Esophagus squamous epithelium (tissue), 5 donors: ENCODE results near the gene ACSF2. TPM values are rescaled to one million over a fixed set of nuclear protein-coding genes. Genes with fewer than 3 reads are reported as not detected.

Source experiments
- DNase-seq: peaks from one replicate; lab custom pipeline; 2025; lab: John Stamatoyannopoulos, UW
- H3K27ac ChIP-seq, 4 donors: fragments of 200-600 bp; sonication (generic); one replicate each; pipeline ENCODE4 v1.5.1; 2016 to 2019; ENCODE audit warnings: mild to moderate bottlenecking in 1 of 4
- H3K27me3 ChIP-seq, 4 donors: fragments of 200-600 bp; sonication (generic); 1 replicate in 3 of 4; 2 replicates in 1 of 4; pipeline versions ENCODE4 v1.5.1 to v1.6.0; 2017 to 2021; ENCODE audit warnings: antibody characterized with exemption in 1 of 4
- H3K36me3 ChIP-seq, 3 donors: fragments of 200-600 bp; sonication (generic); one replicate each; pipeline ENCODE4 v1.5.1; 2016 to 2019
- H3K4me1 ChIP-seq, 3 donors: fragments of 200-600 bp; sonication (generic); one replicate each; pipeline ENCODE4 v1.5.1; 2017 to 2019
- H3K4me3 ChIP-seq, 4 donors: fragments of 200-600 bp; sonication (generic); 1 replicate in 3 of 4; 2 replicates in 1 of 4; pipeline ENCODE4 v1.5.1; 2016 to 2019; ENCODE audit warnings: mild to moderate bottlenecking in 2 of 4, moderate library complexity in 1 of 4
- H3K9me3 ChIP-seq, 3 donors: fragments of 200-600 bp; sonication (generic); one replicate each; pipeline ENCODE4 v1.5.1; 2016 to 2019
- CTCF ChIP-seq, 6 experiments: fragments of 450-650 bp in 4 of 6; fragments of 200-600 bp in 2 of 6; sonication (generic) in 2 of 6; IDR thresholded peaks; one replicate each; pipeline ENCODE4 v1.5.1; 2016 to 2019; ENCODE audit warnings: antibody characterized with exemption in 6 of 6, mild to moderate bottlenecking in 4 of 6, moderate library complexity in 4 of 6
- POLR2A ChIP-seq, 4 donors: fragments of 450-650 bp; IDR thresholded peaks; one replicate each; pipeline ENCODE4 v1.6.1; 2017; ENCODE audit warnings: antibody characterized with exemption in 4 of 4, mild to moderate bottlenecking in 4 of 4, moderate library complexity in 3 of 4
- WGBS, 2 donors: methylation state at CpG; one replicate each; pipeline ENCODE4 v1.1.5; 2018; 5-methylcytosine and 5-hydroxymethylcytosine counted together
- intact Hi-C: fragments of 100-400 bp; cut with DNase I; formaldehyde crosslinking; loops from one replicate; pipeline ENCODE4 v1.15.0; 2022
- total RNA-seq, 4 donors: library from RNA; depleted of rRNA; stranded (reverse); fragments of >200 nt; gene quantifications; one replicate each; pipeline ENCODE4 v1.1.0, GENCODE V29; 2016
- donor health status: DM: yes; HTN: yes; CAD: no.

The ACSF2 gene
- total RNA-seq, 4 donors from 2014 or later: 7.0 to 26.3 (median 19.0) TPM

GRCh38 chr17:50462446-50462845 is 36.4 kb downstream of the ACSF2 start:
- TF ChIP-seq CTCF (IDR thresholded peaks at IDR 0.05) (no peak), POLR2A (IDR thresholded peaks at IDR 0.05) (no peak)
- no peak overlapping the region for H3K4me3 ChIP-seq

GRCh38 chr17:50464121-50464520 is 38.1 kb downstream of the ACSF2 start:
- no peaks in the 10 kb centered on the region for H3K9me3 ChIP-seq
- 95 to 100% methylated on average over 2 of the region's 3 CpGs for WGBS, 2 donors
- no peak for DNase-seq
- peaks cover 11 to 25% (median 11%) of the 10 kb centered on the region in 3 donors for H3K4me1 ChIP-seq
- H3K27me3 ChIP-seq: peaks cover 0 to 21% (median 0%) of the 10 kb centered on the region in 4 donors
- no peak overlapping the region for H3K4me3 ChIP-seq
- no peak overlapping the region for H3K27ac ChIP-seq
- TF ChIP-seq CTCF (IDR thresholded peaks at IDR 0.05): no peak
- TF ChIP-seq POLR2A (IDR thresholded peaks at IDR 0.05): no peak
- H3K36me3 ChIP-seq: peaks cover 0 to 18% (median 0%) of the 10 kb centered on the region in 3 donors
- intact Hi-C loops: no loop called here

More at GRCh38 chr17:50462446-50462845, 36.4 kb downstream of the ACSF2 start:
- H3K27me3 ChIP-seq: peaks cover 0 to 5% (median 0%) of the 10 kb centered on the region in 4 donors
- no peak overlapping the region for H3K27ac ChIP-seq
- DNase-seq: no peak
- peaks cover 0 to 28% (median 9%) of the 10 kb centered on the region in 3 donors for H3K4me1 ChIP-seq
- H3K9me3 ChIP-seq: no peaks in the 10 kb centered on the region
- H3K36me3 ChIP-seq: peaks cover 0 to 18% (median 0%) of the 10 kb centered on the region in 3 donors
- intact Hi-C loops: no loop called here
- 74 to 77% methylated on average over 6 of the region's 9 CpGs for WGBS, 2 donors

GRCh38 chr17:50464736-50465135 is 38.7 kb downstream of the ACSF2 start:
- intact Hi-C loops: no loop called here
- Histone ChIP-seq H3K4me1 (peaks cover 12 to 29% (median 14%) of the 10 kb centered on the region in 3 donors), H3K9me3 (no peaks in the 10 kb centered on the region), H3K4me3 (no peak overlapping the region), H3K27me3 (peaks cover 0 to 28% (median 0%) of the 10 kb centered on the region in 4 donors), H3K27ac (no peak overlapping the region), H3K36me3 (peaks cover 0 to 18% (median 0%) of the 10 kb centered on the region in 3 donors)
- DNase-seq: no peak
- 61 to 80% methylated on average over 4 of the region's 4 CpGs for WGBS, 2 donors
- TF ChIP-seq CTCF (IDR thresholded peaks at IDR 0.05): no peak

- Histone ChIP-seq H3K27ac (no peak overlapping the region), H3K36me3 (peaks cover 0 to 18% (median 0%) of the 10 kb centered on the region in 3 donors), H3K9me3 (no peaks in the 10 kb centered on the region), H3K4me3 (no peak overlapping the region), H3K4me1 (peaks cover 12 to 33% (median 14%) of the 10 kb centered on the region in 3 donors), H3K27me3 (peaks cover 0 to 29% (median 0%) of the 10 kb centered on the region in 4 donors)
- intact Hi-C loops: no loop called here
- no peak for TF ChIP-seq POLR2A (IDR thresholded peaks at IDR 0.05)
- no peak for DNase-seq
- no CpG with 5 or more reads among the region's 6 CpGs for WGBS, 2 donors
These were observed 39.2 kb downstream of the ACSF2 start for GRCh38 chr17:50465171-50465570.

GRCh38 chr17:50465635-50466034 is 39.6 kb downstream of the ACSF2 start:
- H3K36me3 ChIP-seq: peaks cover 0 to 18% (median 0%) of the 10 kb centered on the region in 3 donors
- WGBS, 2 donors: 83 to 90% methylated on average over 2 to 9 of the region's 9 CpGs
- no peaks in the 10 kb centered on the region for H3K9me3 ChIP-seq
- TF ChIP-seq POLR2A (IDR thresholded peaks at IDR 0.05) (no peak), CTCF (IDR thresholded peaks at IDR 0.05) (no peak)
- intact Hi-C loops: no loop called here
- no peak for DNase-seq
- H3K27ac ChIP-seq: no peak overlapping the region
- H3K4me1 ChIP-seq: peaks cover 12 to 38% (median 14%) of the 10 kb centered on the region in 3 donors
- H3K4me3 ChIP-seq: no peak overlapping the region
- H3K27me3 ChIP-seq: peaks cover 0 to 29% (median 0%) of the 10 kb centered on the region in 4 donors
